ENCODE data around the gene MMP10. TPM values are rescaled to one million over a fixed set of nuclear protein-coding genes. Genes with fewer than 3 reads are reported as not detected.

MMP10 gene
- polyA plus RNA-seq, 1 of the 3 experiments (the other 2 are of a cell fraction), result 1.4 TPM

DNA sequence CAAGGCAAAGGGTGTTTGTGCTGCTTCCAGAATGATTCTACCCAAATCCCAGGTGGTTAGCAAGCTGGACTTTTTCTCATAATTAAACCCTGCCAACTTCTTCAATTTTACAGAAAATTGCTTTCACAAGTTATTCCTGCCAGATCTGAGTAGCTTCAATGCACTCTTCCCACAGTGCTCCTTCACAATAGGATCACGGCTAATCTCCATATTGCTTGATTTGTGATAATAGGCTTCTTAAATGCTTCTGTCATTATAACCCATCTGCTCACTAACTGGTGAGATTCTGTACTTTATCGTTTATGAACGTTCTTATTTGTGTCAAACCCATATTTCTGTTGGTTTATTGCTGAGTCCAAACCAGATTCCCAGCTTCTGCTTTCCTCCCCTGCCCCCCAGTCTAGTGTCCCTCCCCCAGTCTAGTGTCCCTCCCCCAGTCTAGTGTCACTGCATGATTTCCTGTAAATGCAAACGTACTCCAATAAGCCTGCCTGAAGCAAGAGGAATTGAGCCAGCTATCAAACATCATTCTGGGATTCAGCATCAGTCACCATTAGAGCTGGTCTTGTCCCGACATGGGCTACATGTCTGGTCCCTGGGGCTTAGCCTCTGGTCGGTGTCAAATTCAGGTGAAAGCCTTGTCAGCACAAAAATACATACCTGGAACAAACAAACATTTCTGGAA, 49.0 kb upstream of the MMP10 start (continued):
- TF ChIP-seq FOXM1 (IDR thresholded peaks at IDR 0.05; ENCODE audit: low read depth), result no peak
- TF ChIP-seq, protein P1, sequence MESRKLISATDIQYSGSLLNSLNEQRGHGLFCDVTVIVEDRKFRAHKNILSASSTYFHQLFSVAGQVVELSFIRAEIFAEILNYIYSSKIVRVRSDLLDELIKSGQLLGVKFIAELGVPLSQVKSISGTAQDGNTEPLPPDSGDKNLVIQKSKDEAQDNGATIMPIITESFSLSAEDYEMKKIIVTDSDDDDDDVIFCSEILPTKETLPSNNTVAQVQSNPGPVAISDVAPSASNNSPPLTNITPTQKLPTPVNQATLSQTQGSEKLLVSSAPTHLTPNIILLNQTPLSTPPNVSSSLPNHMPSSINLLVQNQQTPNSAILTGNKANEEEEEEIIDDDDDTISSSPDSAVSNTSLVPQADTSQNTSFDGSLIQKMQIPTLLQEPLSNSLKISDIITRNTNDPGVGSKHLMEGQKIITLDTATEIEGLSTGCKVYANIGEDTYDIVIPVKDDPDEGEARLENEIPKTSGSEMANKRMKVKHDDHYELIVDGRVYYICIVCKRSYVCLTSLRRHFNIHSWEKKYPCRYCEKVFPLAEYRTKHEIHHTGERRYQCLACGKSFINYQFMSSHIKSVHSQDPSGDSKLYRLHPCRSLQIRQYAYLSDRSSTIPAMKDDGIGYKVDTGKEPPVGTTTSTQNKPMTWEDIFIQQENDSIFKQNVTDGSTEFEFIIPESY (IDR thresholded peaks at IDR 0.05; ENCODE audit: borderline replicate concordance, low read depth), result no peak
- TF ChIP-seq, protein P2, sequence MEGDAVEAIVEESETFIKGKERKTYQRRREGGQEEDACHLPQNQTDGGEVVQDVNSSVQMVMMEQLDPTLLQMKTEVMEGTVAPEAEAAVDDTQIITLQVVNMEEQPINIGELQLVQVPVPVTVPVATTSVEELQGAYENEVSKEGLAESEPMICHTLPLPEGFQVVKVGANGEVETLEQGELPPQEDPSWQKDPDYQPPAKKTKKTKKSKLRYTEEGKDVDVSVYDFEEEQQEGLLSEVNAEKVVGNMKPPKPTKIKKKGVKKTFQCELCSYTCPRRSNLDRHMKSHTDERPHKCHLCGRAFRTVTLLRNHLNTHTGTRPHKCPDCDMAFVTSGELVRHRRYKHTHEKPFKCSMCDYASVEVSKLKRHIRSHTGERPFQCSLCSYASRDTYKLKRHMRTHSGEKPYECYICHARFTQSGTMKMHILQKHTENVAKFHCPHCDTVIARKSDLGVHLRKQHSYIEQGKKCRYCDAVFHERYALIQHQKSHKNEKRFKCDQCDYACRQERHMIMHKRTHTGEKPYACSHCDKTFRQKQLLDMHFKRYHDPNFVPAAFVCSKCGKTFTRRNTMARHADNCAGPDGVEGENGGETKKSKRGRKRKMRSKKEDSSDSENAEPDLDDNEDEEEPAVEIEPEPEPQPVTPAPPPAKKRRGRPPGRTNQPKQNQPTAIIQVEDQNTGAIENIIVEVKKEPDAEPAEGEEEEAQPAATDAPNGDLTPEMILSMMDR (IDR thresholded peaks at IDR 0.05), result no peak

DNA sequence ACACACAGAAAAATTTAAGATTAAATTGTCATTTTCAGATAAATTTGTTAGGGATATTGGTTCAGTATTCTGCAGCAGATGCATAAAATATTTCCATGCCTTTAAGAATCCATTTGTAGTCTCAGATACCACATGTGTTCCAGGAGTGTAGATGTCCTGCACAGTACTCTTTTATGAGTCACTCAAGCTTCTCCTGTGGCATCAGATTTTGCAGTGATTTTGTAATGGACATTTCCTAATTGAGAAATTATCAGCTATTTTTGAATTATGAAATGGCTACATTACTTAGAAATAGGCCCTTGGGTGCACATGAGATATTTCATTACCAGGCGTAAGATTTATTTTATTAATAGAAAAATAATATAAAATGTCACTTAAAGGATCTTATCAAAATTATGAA, 44.1 kb upstream of the MMP10 start:
- Histone ChIP-seq H3K4me1 (ENCODE audit: control insufficient read depth in 1 of 2, insufficient read depth in 2 of 2, low read depth in 1 of 2, low read length in 1 of 2) (peaks cover 0 to under 1% of the 10 kb centered on the region in 2 experiments; a peak in 2 of 4 replicates), H2AFZ (ENCODE audit: low read depth) (no peak overlapping the region), H3K9ac (no peak overlapping the region), H3K4me2 (no peak overlapping the region), H3K9me2 (no peaks in the 10 kb centered on the region), H3K27me3 (ENCODE audit: insufficient read depth) (no peaks in the 10 kb centered on the region), H3K4me3 (ENCODE audit: low read depth in 2 of 2, low read length in 1 of 2) (no peak overlapping the region), H4K20me1 (ENCODE audit: insufficient read depth) (no peaks in the 10 kb centered on the region), H3K36me3 (replicated peaks in 1 of 2; ENCODE audit: control insufficient read depth in 1 of 2, insufficient read depth in 2 of 2, low read length in 1 of 2) (no peaks in the 10 kb centered on the region), H3F3A (replicated peaks; ENCODE audit: insufficient read depth) (no peaks in the 10 kb centered on the region), H3K9me3 (no peaks in the 10 kb centered on the region), H3K27ac (ENCODE audit: low read depth in 2 of 2, low read length in 1 of 2) (no peak overlapping the region), H3K79me2 (ENCODE audit: insufficient read depth) (no peaks in the 10 kb centered on the region)
- no peak for DNase-seq
- TF ChIP-seq FOXJ3 (CRISPR knock-in tag; IDR thresholded peaks at IDR 0.05), result no peak
- TF ChIP-seq GATA2 (CRISPR knock-in tag; IDR thresholded peaks at IDR 0.05), result no peak
- no peak for TF ChIP-seq EZH2phosphoT487 (IDR thresholded peaks at IDR 0.05; ENCODE audit: borderline replicate concordance, low read depth)
- TF ChIP-seq, protein P3, sequence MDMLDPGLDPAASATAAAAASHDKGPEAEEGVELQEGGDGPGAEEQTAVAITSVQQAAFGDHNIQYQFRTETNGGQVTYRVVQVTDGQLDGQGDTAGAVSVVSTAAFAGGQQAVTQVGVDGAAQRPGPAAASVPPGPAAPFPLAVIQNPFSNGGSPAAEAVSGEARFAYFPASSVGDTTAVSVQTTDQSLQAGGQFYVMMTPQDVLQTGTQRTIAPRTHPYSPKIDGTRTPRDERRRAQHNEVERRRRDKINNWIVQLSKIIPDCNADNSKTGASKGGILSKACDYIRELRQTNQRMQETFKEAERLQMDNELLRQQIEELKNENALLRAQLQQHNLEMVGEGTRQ (IDR thresholded peaks at IDR 0.05; ENCODE audit: borderline replicate concordance, low read depth, low read length), result no peak
- TF ChIP-seq, protein P4, sequence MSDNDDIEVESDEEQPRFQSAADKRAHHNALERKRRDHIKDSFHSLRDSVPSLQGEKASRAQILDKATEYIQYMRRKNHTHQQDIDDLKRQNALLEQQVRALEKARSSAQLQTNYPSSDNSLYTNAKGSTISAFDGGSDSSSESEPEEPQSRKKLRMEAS (IDR thresholded peaks at IDR 0.05; ENCODE audit: low read depth), result no peak
- TF ChIP-seq NRF1 (IDR thresholded peaks at IDR 0.05; ENCODE audit: low read depth, low read length), result no peak
- no peak for TF ChIP-seq SMC3 (IDR thresholded peaks at IDR 0.05; ENCODE audit: low read depth, low read length)
- no peak for TF ChIP-seq FOSL2 (IDR thresholded peaks at IDR 0.05; ENCODE audit: borderline replicate concordance, low read depth)
- TF ChIP-seq CHD2 (IDR thresholded peaks at IDR 0.05; ENCODE audit: low read length, partially characterized antibody), result no peak
- TF ChIP-seq SIN3A (IDR thresholded peaks at IDR 0.05; ENCODE audit: borderline replicate concordance, low read depth, low read length), result no peak
- no peak for TF ChIP-seq RCOR1 (IDR thresholded peaks at IDR 0.05; ENCODE audit: low read length)
- POLR2A ChIA-PET, result no interaction called here
- CTCF ChIA-PET, result interaction anchor here (0.5 to 2.1 kb wide), 2 partner anchors 49 to 116 kb away, joined by 3 to 5 read pairs; no protein-coding TSS in a partner anchor
- 49% methylated on average over 1 of the region's 1 CpG for WGBS (ENCODE audit: low lambda C conversion rate)

Data from SK-N-SH (cell line).